ENCODE data around the gene WHRN. TPM values are rescaled to one million over a fixed set of nuclear protein-coding genes. Genes with fewer than 3 reads are reported as not detected.
A peak's percentile ranks its signal among the peaks of the same experiment; 100 is the strongest.

WHRN gene
- total and polyA plus RNA-seq, 2 of the 13 experiments (the other 11 are each of a cell fraction or from before 2014, with no cell fraction given): 2.3 to 5.3 TPM

DNA sequence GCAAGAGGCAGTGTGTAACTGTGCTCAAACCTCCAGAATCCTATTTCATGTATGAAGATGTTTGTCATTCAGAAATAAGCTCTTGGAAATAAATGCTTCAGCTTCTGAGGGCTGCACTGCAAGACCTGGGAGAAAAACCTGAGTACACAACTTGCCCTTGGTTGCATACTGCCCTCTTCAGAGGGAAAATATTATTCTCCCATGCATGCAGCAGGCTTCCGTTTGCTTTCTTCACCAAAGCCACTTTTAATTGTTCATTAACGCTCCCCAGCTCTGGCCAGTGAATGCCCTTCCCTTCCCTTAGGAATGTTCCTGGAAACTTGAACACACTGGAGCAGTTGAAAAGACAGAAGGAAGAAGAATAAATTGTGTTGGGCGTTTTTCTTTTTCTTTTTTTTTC lies 2.5 kb upstream of the WHRN start:
- Histone ChIP-seq H3K4me2 (ENCODE audit: low read depth, low read length) (no peak overlapping the region), H3K27me3 (ENCODE audit: control insufficient read depth in 1 of 2, insufficient read depth in 2 of 2, low read length in 2 of 2) (peaks cover 0 to 42% of the 10 kb centered on the region in 2 experiments; a peak in 3 of 5 replicates), H3K27ac (ENCODE audit: extremely low read length, insufficient read depth, low read length) (no peak overlapping the region), H3K36me3 (replicated peaks in 1 of 2; ENCODE audit: control insufficient read depth in 1 of 2, insufficient read depth in 2 of 2, low read length in 2 of 2) (no peaks in the 10 kb centered on the region), H3K79me2 (ENCODE audit: insufficient read depth, low read length) (no peaks in the 10 kb centered on the region), H4K20me1 (ENCODE audit: insufficient read depth, low read length) (no peaks in the 10 kb centered on the region), H2AFZ (ENCODE audit: low read length) (no peak overlapping the region), H3K4me3 (replicated peaks in 1 of 3; ENCODE audit: insufficient read depth in 1 of 3, low read depth in 2 of 3, low read length in 3 of 3) (no peak overlapping the region), H3K9ac (ENCODE audit: insufficient read depth, low read depth, low read length) (no peak overlapping the region), H3K9me3 (ENCODE audit: low read length) (no peaks in the 10 kb centered on the region), H3K4me1 (ENCODE audit: insufficient read depth, low read length) (peaks cover 23% of the 10 kb centered on the region)
- intact Hi-C loops (cut with micrococcal nuclease; ENCODE audit: unreplicated experiment) (loop anchor here (1.0 to 5.0 kb wide), 3 partner anchors 73 to 145 kb away; no protein-coding TSS in a partner anchor), in situ Hi-C loops (cut with HindIII; ENCODE audit: extremely low pct_ligation_motif_present, low pct_unique_long_range_greater_than_20kb) (loop anchor here (10.0 kb wide), 1 partner anchor 103 kb away; no protein-coding TSS in a partner anchor)
- DNase-seq (ENCODE audit: low spot score) (peak; percentile 24), ATAC-seq (peak; percentile 14; the same call in 1 of the 3 replicates), FAIRE-seq (peak; percentile 80)
- CTCF ChIA-PET (ENCODE audit: low intra/inter-chr PET ratio, low total read pairs): interaction anchor here (1.5 kb wide), 1 partner anchor 20 kb away, joined by 5 read pairs; no protein-coding TSS in a partner anchor
- no TSS peak for BruUV-seq (replicated peaks)
- 0% methylated on average over 3 of the region's 3 CpGs for WGBS (ENCODE audit: low lambda C conversion rate)
- POLR2A ChIA-PET: no interaction called here
- no peak for TF ChIP-seq ZFP41 (CRISPR knock-in tag; IDR thresholded peaks at IDR 0.05; ENCODE audit: borderline replicate concordance)
- TF ChIP-seq ZNF34 (CRISPR knock-in tag; IDR thresholded peaks at IDR 0.05; ENCODE audit: borderline replicate concordance): no peak
- peak; percentile 62 for TF ChIP-seq STAG1 (CRISPR knock-in tag; IDR thresholded peaks at IDR 0.05)
- TF ChIP-seq, protein P1, sequence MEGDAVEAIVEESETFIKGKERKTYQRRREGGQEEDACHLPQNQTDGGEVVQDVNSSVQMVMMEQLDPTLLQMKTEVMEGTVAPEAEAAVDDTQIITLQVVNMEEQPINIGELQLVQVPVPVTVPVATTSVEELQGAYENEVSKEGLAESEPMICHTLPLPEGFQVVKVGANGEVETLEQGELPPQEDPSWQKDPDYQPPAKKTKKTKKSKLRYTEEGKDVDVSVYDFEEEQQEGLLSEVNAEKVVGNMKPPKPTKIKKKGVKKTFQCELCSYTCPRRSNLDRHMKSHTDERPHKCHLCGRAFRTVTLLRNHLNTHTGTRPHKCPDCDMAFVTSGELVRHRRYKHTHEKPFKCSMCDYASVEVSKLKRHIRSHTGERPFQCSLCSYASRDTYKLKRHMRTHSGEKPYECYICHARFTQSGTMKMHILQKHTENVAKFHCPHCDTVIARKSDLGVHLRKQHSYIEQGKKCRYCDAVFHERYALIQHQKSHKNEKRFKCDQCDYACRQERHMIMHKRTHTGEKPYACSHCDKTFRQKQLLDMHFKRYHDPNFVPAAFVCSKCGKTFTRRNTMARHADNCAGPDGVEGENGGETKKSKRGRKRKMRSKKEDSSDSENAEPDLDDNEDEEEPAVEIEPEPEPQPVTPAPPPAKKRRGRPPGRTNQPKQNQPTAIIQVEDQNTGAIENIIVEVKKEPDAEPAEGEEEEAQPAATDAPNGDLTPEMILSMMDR (CRISPR knock-in tag; IDR thresholded peaks at IDR 0.05): peak; percentile 67
- peak; percentile 39; the same call in 1 of the 2 replicates for TF ChIP-seq RAD21 (CRISPR knock-in tag; IDR thresholded peaks at IDR 0.05)
- peak; percentile 41 for TF ChIP-seq SMC3 (IDR thresholded peaks at IDR 0.05; ENCODE audit: low read length)

DNA sequence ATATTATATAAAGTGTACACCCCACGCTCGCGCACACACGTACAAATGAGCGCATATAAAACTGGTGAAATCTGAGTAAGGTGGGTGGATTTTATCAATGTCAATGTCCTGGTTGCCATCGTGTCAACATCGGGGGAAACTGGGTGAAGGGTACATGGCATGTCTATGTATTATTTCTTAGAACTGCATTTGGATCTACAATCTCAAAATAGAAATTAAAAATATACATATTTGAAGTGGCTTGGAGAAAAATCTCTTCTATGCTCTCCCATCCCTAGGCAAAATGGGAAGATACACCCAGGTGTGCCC lies 763 bp upstream of the WHRN start:
- Histone ChIP-seq H4K20me1 (ENCODE audit: insufficient read depth, low read length) (no peaks in the 10 kb centered on the region), H3K4me3 (replicated peaks in 1 of 3; ENCODE audit: insufficient read depth in 1 of 3, low read depth in 2 of 3, low read length in 3 of 3) (peak overlapping the region; percentile 76 to 80 (median 77)), H3K4me2 (ENCODE audit: low read depth, low read length) (peak overlapping the region; percentile 99), H3K9ac (ENCODE audit: insufficient read depth, low read depth, low read length) (peak overlapping the region; percentile 74; the same call in 1 of the 2 replicates), H3K27me3 (ENCODE audit: control insufficient read depth in 1 of 2, insufficient read depth in 2 of 2, low read length in 2 of 2) (peaks cover 0 to 27% of the 10 kb centered on the region in 2 experiments; a peak in 3 of 5 replicates), H3K27ac (ENCODE audit: extremely low read length, insufficient read depth, low read length) (no peak overlapping the region), H3K79me2 (ENCODE audit: insufficient read depth, low read length) (no peaks in the 10 kb centered on the region), H3K4me1 (ENCODE audit: insufficient read depth, low read length) (peaks cover 35% of the 10 kb centered on the region), H2AFZ (ENCODE audit: low read length) (no peak overlapping the region), H3K9me3 (ENCODE audit: low read length) (no peaks in the 10 kb centered on the region), H3K36me3 (replicated peaks in 1 of 2; ENCODE audit: control insufficient read depth in 1 of 2, insufficient read depth in 2 of 2, low read length in 2 of 2) (no peaks in the 10 kb centered on the region)
- POLR2A ChIA-PET: interaction anchor here (0.8 kb wide), 1 partner anchor 82 kb away, joined by 4 read pairs; the partner anchor contains the start of gene ATP6V1G1
- FAIRE-seq (no peak), ATAC-seq (no peak), DNase-seq (ENCODE audit: low spot score) (no peak)
- intact Hi-C loops (cut with micrococcal nuclease; ENCODE audit: unreplicated experiment): loop anchor here (5.0 kb wide), 1 partner anchor 146 kb away; no protein-coding TSS in a partner anchor
- BruUV-seq (replicated peaks): no TSS peak
- in situ Hi-C loops (cut with HindIII; ENCODE audit: extremely low pct_ligation_motif_present, low pct_unique_long_range_greater_than_20kb): loop anchor here (10.0 kb wide), 1 partner anchor 101 kb away; no protein-coding TSS in a partner anchor
- CTCF ChIA-PET (ENCODE audit: low intra/inter-chr PET ratio, low total read pairs): no interaction called here
- WGBS (ENCODE audit: low lambda C conversion rate): 26% methylated on average over 7 of the region's 7 CpGs
- no peak for TF ChIP-seq ZNF335 (CRISPR knock-in tag; IDR thresholded peaks at IDR 0.05)
- TF ChIP-seq RORA (CRISPR knock-in tag; IDR thresholded peaks at IDR 0.05): no peak
- TF ChIP-seq KLF11 (CRISPR knock-in tag; IDR thresholded peaks at IDR 0.05): no peak
- no peak for TF ChIP-seq PHF5A (CRISPR knock-in tag; IDR thresholded peaks at IDR 0.05; ENCODE audit: low read depth, unreplicated experiment)
- TF ChIP-seq SP5 (CRISPR knock-in tag; IDR thresholded peaks at IDR 0.05; ENCODE audit: borderline replicate concordance, low read depth): no peak
- TF ChIP-seq ZNF124 (CRISPR knock-in tag; IDR thresholded peaks at IDR 0.05): no peak
- TF ChIP-seq TRIM24 (CRISPR knock-in tag; IDR thresholded peaks at IDR 0.05): no peak
- TF ChIP-seq ZFP36 (IDR thresholded peaks at IDR 0.05; ENCODE audit: borderline replicate concordance, low read depth, low read length, partially characterized antibody): no peak
- no peak for TF ChIP-seq ZNF292 (CRISPR knock-in tag; IDR thresholded peaks at IDR 0.05; ENCODE audit: borderline replicate concordance, low read depth)
- TF ChIP-seq POLR2AphosphoS5 (IDR thresholded peaks at IDR 0.05; ENCODE audit: low read depth, low read length): no peak
- TF ChIP-seq, protein P2, sequence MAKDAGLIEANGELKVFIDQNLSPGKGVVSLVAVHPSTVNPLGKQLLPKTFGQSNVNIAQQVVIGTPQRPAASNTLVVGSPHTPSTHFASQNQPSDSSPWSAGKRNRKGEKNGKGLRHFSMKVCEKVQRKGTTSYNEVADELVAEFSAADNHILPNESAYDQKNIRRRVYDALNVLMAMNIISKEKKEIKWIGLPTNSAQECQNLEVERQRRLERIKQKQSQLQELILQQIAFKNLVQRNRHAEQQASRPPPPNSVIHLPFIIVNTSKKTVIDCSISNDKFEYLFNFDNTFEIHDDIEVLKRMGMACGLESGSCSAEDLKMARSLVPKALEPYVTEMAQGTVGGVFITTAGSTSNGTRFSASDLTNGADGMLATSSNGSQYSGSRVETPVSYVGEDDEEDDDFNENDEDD (CRISPR knock-in tag; IDR thresholded peaks at IDR 0.05; ENCODE audit: borderline replicate concordance): no peak
- no peak for TF ChIP-seq PRMT3 (CRISPR knock-in tag; IDR thresholded peaks at IDR 0.05; ENCODE audit: borderline replicate concordance, low read depth)

Data from HepG2 (cell line).